GM23338 (cell line): ENCODE results near the gene RNF152. TPM values are rescaled to one million over a fixed set of nuclear protein-coding genes. Genes with fewer than 3 reads are reported as not detected.
A peak's percentile ranks its signal among the peaks of the same experiment; 100 is the strongest.

Experiments used
- ATAC-seq: fragments of 200-7000 bp; cut with Tn5 transposase; 3 replicates; pipeline ENCODE4 v1.9.1; 2020
- DNase-seq: peaks from one replicate; pipeline ENCODE4 v3.0.0-alpha.2; 2015; ENCODE audit warnings: low spot score
- H2AFZ ChIP-seq: fragments of 200-600 bp; sonication (generic); 2 replicates; pipeline ENCODE4 v1.8.0; 2016; ENCODE audit warnings: antibody characterized with exemption, mild to moderate bottlenecking, moderate library complexity
- H3F3A ChIP-seq: fragments of 200-600 bp; sonication (generic); replicated peaks from 2 replicates; pipeline ENCODE4 v1.8.0; 2017; ENCODE audit warnings: antibody characterized with exemption, mixed run types, low read depth
- H3K27ac ChIP-seq: fragments of 200-600 bp; sonication (generic); 2 replicates; pipeline ENCODE4 v1.6.1; 2016; ENCODE audit warnings: low read depth
- H3K27me3 ChIP-seq: fragments of 200-600 bp; sonication (generic); 2 replicates; pipeline ENCODE4 v1.8.0; 2016; ENCODE audit warnings: mild to moderate bottlenecking, mixed run types, moderate library complexity; ENCODE audit not compliant: insufficient read depth
- H3K36me3 ChIP-seq: fragments of 200-600 bp; sonication (generic); 2 replicates; pipeline ENCODE4 v1.8.0; 2016; ENCODE audit warnings: mild to moderate bottlenecking; ENCODE audit not compliant: insufficient read depth
- H3K4me1 ChIP-seq: fragments of 200-600 bp; sonication (generic); 2 replicates; pipeline ENCODE4 v1.8.0; 2016; ENCODE audit warnings: mild to moderate bottlenecking, moderate library complexity; ENCODE audit not compliant: insufficient read depth
- H3K4me2 ChIP-seq: fragments of 200-600 bp; sonication (generic); 2 replicates; pipeline ENCODE4 v1.7.1; 2017; ENCODE audit warnings: mixed run types
- H3K4me3 ChIP-seq: fragments of 200-600 bp; sonication (generic); 2 replicates; pipeline ENCODE4 v1.6.1; 2016; ENCODE audit warnings: mixed run types
- H3K79me2 ChIP-seq: fragments of 200-600 bp; sonication (generic); replicated peaks from 2 replicates; pipeline ENCODE4 v1.8.0; 2017; ENCODE audit warnings: mild to moderate bottlenecking; ENCODE audit not compliant: insufficient read depth
- H3K9me2 ChIP-seq: fragments of 200-600 bp; sonication (generic); 2 replicates; pipeline ENCODE4 v1.8.0; 2017; ENCODE audit not compliant: insufficient read depth
- H4K20me1 ChIP-seq: fragments of 200-600 bp; sonication (generic); replicated peaks from 2 replicates; pipeline ENCODE4 v1.8.0; 2017; ENCODE audit warnings: mild to moderate bottlenecking; ENCODE audit not compliant: insufficient read depth
- H3K27ac Mint-ChIP-seq: 2 replicates; pipeline ENCODE4 v1.8.0; 2020; ENCODE audit warnings: inconsistent platforms, mild to moderate bottlenecking, moderate library complexity, mixed read lengths
- H3K27me3 Mint-ChIP-seq: 3 replicates; pipeline ENCODE4 v1.8.0; 2022; ENCODE audit warnings: low read depth, mild to moderate bottlenecking, moderate library complexity, mixed read lengths, inconsistent platforms; ENCODE audit not compliant: insufficient read depth, poor library complexity
- H3K36me3 Mint-ChIP-seq: 3 replicates; pipeline ENCODE4 v1.8.0; 2021; ENCODE audit warnings: low read depth, mild to moderate bottlenecking, inconsistent platforms, moderate library complexity, mixed read lengths
- H3K4me1 Mint-ChIP-seq: 3 replicates; pipeline ENCODE4 v1.8.0; 2020; ENCODE audit warnings: mild to moderate bottlenecking, inconsistent platforms, mixed read lengths
- H3K4me3 Mint-ChIP-seq: 3 replicates; pipeline ENCODE4 v1.8.0; 2021; ENCODE audit warnings: moderate library complexity, mild to moderate bottlenecking, inconsistent platforms, mixed read lengths
- H3K9me3 Mint-ChIP-seq: 3 replicates; pipeline ENCODE4 v1.8.0; 2020; ENCODE audit warnings: moderate library complexity, mild to moderate bottlenecking, inconsistent platforms, mixed read lengths
- CREB1 ChIP-seq: fragments of 250-450 bp; sonication (Bioruptor Pico); IDR thresholded peaks from 2 replicates; pipeline ENCODE4 v1.5.0; 2020; ENCODE audit warnings: low read depth, mild to moderate bottlenecking, moderate library complexity
- CTCF ChIP-seq, 2 experiments: fragments of 200-600 bp in 1 of 2; sonication (generic) in 1 of 2; conservative IDR thresholded peaks; 2 replicates each; pipeline versions ENCODE4 v1.5.1 to v1.6.1; 2016 to 2017; ENCODE audit warnings: antibody characterized with exemption in 2 of 2, low read depth in 2 of 2, mild to moderate bottlenecking in 2 of 2, moderate library complexity in 1 of 2
- ETS1 ChIP-seq: IDR thresholded peaks from 2 replicates; pipeline ENCODE4 v1.6.1; 2016; ENCODE audit warnings: antibody characterized with exemption
- EZH2 ChIP-seq: fragments of 200-600 bp; sonication (generic); IDR thresholded peaks from one replicate; pipeline ENCODE4 v1.8.0; 2017; ENCODE audit warnings: antibody characterized with exemption, mild to moderate bottlenecking, low read depth; ENCODE audit not compliant: unreplicated experiment
- EZH2phosphoT487 ChIP-seq: fragments of 200-600 bp; sonication (generic); IDR thresholded peaks from one replicate; pipeline ENCODE4 v1.8.1; 2018; ENCODE audit warnings: antibody characterized with exemption; ENCODE audit not compliant: unreplicated experiment
- JUNB ChIP-seq: IDR thresholded peaks from one replicate; pipeline ENCODE4 v1.6.1; 2016; ENCODE audit warnings: antibody characterized with exemption; ENCODE audit not compliant: unreplicated experiment
- NANOG ChIP-seq: IDR thresholded peaks from 2 replicates; pipeline ENCODE4 v1.6.1; 2016; ENCODE audit warnings: antibody characterized with exemption, borderline replicate concordance
- POLR2AphosphoS5 ChIP-seq: IDR thresholded peaks from 2 replicates; pipeline ENCODE4 v1.6.1; 2016; ENCODE audit warnings: antibody characterized with exemption, low read depth
- REST ChIP-seq: IDR thresholded peaks from one replicate; pipeline ENCODE4 v1.6.1; 2018; ENCODE audit warnings: antibody characterized with exemption; ENCODE audit not compliant: unreplicated experiment
- ZNF114 ChIP-seq: fragments of 250-450 bp; sonication (Bioruptor Pico); IDR thresholded peaks from 2 replicates; pipeline ENCODE4 v1.5.0; 2020; ENCODE audit warnings: mild to moderate bottlenecking, moderate library complexity
- ZNF331 ChIP-seq: fragments of 250-450 bp; sonication (Bioruptor Pico); IDR thresholded peaks from 2 replicates; pipeline ENCODE4 v1.5.0; 2020; ENCODE audit warnings: low read depth, mild to moderate bottlenecking, moderate library complexity
- ZNF462 ChIP-seq: fragments of 250-450 bp; sonication (Bioruptor Pico); IDR thresholded peaks from 2 replicates; pipeline ENCODE4 v1.5.0; 2020; ENCODE audit warnings: mild to moderate bottlenecking, moderate library complexity
- polyA plus RNA-seq: library from polyadenylated mRNA; unstranded; fragments of >200 nt; fragmentation: Nextera tagmentation; extraction: Ambion mirVana; gene quantifications from 2 replicates; pipeline ENCODE4 v1.2.1, GENCODE V29; 2016
- total RNA-seq: library from RNA; depleted of rRNA; stranded (reverse); fragments of >200 nt; shearing (Covaris generic); gene quantifications from 2 replicates; pipeline ENCODE4 v1.2.3, GENCODE V29; 2014

RNF152 gene
- total and polyA plus RNA-seq, 2 experiments from 2014 or later: 1.2 to 2.9 TPM

- TF ChIP-seq EZH2phosphoT487 (no peak), JUNB (no peak), REST (no peak), EZH2 (no peak), ZNF462 (CRISPR knock-in tag) (no peak), POLR2AphosphoS5 (no peak), NANOG (no peak), CREB1 (CRISPR knock-in tag) (no peak), ZNF331 (CRISPR knock-in tag) (no peak), ZNF114 (no peak), ETS1 (no peak), CTCF (conservative IDR thresholded peaks at IDR 0.05; ENCODE audit: low read depth in 2 of 2) (no peak)
- no peak overlapping the region for H3K27ac ChIP-seq
- Mint-ChIP-seq H3K4me1 (no peaks in the 10 kb centered on the region; the same call in 2 of the 3 replicates), H3K36me3 (no peaks in the 10 kb centered on the region; the same call in 2 of the 3 replicates), H3K9me3 (peaks cover 4% of the 10 kb centered on the region; the same call in 1 of the 3 replicates), H3K27ac (0 out of 2 replicates have a peak overlapping the region, but pooled peaks have one; percentile 68), H3K27me3 (peaks cover 4% of the 10 kb centered on the region), H3K4me3 (no peak overlapping the region)
- no peaks in the 10 kb centered on the region for H4K20me1 ChIP-seq
- H3K36me3 ChIP-seq: no peaks in the 10 kb centered on the region
- no peaks in the 10 kb centered on the region for H3K27me3 ChIP-seq
- 0 out of 2 replicates have a peak, but pooled peaks cover 3% of the 10 kb centered on the region for H3K9me2 ChIP-seq
- H3K79me2 ChIP-seq: no peaks in the 10 kb centered on the region
- H3F3A ChIP-seq: no peaks in the 10 kb centered on the region
- no peak overlapping the region for H2AFZ ChIP-seq
- no peaks in the 10 kb centered on the region for H3K4me1 ChIP-seq
- no peak overlapping the region for H3K4me3 ChIP-seq
- ATAC-seq (no peak), DNase-seq (no peak)
- H3K4me2 ChIP-seq: no peak overlapping the region
Measured at GRCh38 chr18:61929881-61930640, 37.3 kb upstream of the RNF152 start.
